ENCODE measurements around the gene ANKRD26.

GRCh38 chr10:26970667-26971066 is 129.6 kb downstream of the ANKRD26 start:
- TF ChIP-seq CTCF (IDR thresholded peaks at IDR 0.05) (no peak), POLR2A (IDR thresholded peaks at IDR 0.05) (no peak)

All from prostate gland (tissue), 2 donors.